ENCODE measurements around the gene OSBPL9. TPM values are rescaled to one million over a fixed set of nuclear protein-coding genes. Genes with fewer than 3 reads are reported as not detected.

The OSBPL9 gene
- total RNA-seq, 1 donor from 2014 or later = 48.7 TPM

GRCh38 chr1:51654000-51654399, 37.1 kb downstream of the OSBPL9 start:
- intact Hi-C loops (cut with DNase I) = no loop called here

DNA sequence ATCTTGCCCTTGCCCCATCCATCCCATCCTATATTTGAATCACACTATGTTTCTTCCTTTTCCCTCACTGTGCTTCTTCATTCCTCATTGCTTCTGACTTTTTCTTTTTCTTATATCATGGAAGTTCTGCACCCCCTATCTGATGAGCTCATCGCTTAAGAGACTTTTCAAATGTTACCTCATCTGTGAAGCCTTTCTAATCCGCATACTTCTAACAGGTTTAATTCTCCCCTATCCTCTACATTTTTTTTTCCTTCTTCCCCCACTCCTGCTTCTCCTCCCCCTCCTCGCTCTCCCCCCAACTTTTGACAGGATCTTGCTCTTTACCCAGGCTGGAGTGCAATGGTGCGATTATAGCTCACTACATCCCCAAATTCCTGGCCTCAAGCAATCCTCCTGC, 39.5 kb downstream of the OSBPL9 start:
- DNase-seq (ENCODE audit: low spot score) = no peak
- intact Hi-C loops (cut with DNase I) = no loop called here

More at GRCh38 chr1:51654000-51654399, 37.1 kb downstream of the OSBPL9 start:
- DNase-seq (ENCODE audit: low spot score) = no peak

DNA sequence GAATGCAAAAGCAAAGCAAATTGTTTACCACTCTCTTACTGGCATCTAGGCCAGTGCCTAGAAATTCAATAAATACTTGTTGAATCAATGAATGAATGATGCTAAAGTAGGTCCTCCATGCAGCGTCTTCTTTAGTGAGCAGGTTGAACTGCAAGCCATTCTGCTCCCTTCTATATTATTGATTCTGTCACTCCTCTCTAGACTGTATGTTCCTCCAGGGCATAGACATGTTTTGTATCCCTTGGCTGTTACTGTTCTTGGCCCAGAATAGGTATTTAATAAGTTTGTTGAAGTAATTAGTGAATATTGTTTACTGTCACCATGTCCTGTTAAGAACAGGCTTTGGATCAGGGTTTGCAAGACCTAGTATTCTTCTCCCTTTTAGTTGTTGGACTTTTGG, 43.7 kb downstream of the OSBPL9 start:
- intact Hi-C loops (cut with DNase I) = loop anchor here (5.0 kb wide), 2 partner anchors 43 to 72 kb away; partner anchors contain the start of gene OSBPL9
- DNase-seq (ENCODE audit: low spot score) = no peak

DNA sequence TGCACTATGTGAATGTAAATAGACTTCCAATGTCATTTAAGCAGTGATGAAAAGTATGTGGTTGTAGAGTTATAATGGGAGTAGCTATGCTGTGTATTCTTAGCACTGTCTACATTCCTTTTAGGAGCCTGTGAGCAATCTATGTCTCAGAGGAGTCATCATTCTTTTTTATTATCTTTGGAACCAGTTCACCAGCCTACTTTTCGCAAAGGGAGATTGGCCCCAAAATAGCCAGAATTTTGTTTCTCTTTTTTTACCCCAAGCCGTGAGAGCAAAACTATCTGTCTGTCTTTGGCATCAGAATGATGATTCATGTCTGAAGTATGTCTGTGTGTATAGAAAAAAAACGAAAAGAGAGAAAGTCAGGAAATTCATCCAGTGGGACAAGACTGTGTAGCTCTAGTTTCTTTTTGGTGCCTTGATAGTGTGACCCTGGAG, 44.2 kb downstream of the OSBPL9 start:
- no peak for DNase-seq (ENCODE audit: low spot score)
- intact Hi-C loops (cut with DNase I) = loop anchor here (5.0 kb wide), 2 partner anchors 44 to 71 kb away; partner anchors contain the start of gene OSBPL9

GRCh38 chr1:51663105-51663504, 46.2 kb downstream of the OSBPL9 start:
- no peak for DNase-seq (ENCODE audit: low spot score)
- intact Hi-C loops (cut with DNase I) = loop anchor here (5.0 kb wide), 2 partner anchors 46 to 69 kb away; partner anchors contain the start of gene OSBPL9

GRCh38 chr1:51663721-51664120, 46.8 kb downstream of the OSBPL9 start:
- intact Hi-C loops (cut with DNase I) = loop anchor here (5.0 kb wide), 2 partner anchors 46 to 69 kb away; partner anchors contain the start of gene OSBPL9

DNA sequence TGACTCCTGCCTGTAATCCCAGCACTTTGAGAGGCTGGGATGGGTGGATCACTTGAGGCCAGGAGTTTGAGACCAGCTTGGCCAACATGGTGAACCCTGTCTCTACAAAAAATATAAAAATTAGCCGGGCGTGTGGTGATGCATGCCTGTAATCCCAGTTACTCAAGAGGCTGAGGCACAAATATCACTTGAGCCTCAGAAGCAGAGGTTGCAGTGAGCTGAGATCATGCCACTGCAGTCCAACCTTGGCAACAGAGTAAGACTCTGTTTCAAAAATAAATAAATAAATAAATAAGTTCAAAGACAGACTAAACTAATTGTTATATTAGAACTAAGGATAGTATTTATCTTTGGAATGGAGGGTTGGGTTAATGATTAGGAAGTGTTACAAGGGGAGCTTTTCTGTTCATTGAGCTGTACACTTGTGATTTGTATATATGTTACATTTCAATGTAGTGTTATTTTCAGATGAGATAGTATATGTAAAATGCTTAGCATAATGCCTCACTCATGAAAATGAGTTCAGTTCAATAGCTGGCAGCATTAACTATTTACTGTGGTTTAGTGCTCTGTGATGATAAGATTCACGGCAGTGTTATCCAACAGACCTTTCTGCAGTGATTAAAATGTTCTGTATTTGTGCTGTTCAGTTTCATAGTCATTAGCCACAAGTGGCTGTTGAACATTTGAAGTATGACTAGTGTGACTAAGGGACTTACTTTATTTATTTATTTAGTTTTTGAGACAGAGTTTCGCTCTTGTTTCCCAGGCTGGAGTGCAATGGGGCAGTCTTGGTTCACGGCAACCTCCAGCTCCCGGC, 47.7 kb downstream of the OSBPL9 start:
- no peak for DNase-seq (ENCODE audit: low spot score)
- intact Hi-C loops (cut with DNase I) = loop anchor here (5.0 kb wide), 2 partner anchors 47 to 68 kb away; partner anchors contain the start of gene OSBPL9

More at GRCh38 chr1:51663721-51664120, 46.8 kb downstream of the OSBPL9 start:
- no peak for DNase-seq (ENCODE audit: low spot score)

- no peak for DNase-seq (ENCODE audit: low spot score)
- intact Hi-C loops (cut with DNase I) = no loop called here
These were observed 49.6 kb downstream of the OSBPL9 start for GRCh38 chr1:51666478-51666877.

GRCh38 chr1:51667561-51667960, 50.7 kb downstream of the OSBPL9 start:
- intact Hi-C loops (cut with DNase I) = no loop called here

DNA sequence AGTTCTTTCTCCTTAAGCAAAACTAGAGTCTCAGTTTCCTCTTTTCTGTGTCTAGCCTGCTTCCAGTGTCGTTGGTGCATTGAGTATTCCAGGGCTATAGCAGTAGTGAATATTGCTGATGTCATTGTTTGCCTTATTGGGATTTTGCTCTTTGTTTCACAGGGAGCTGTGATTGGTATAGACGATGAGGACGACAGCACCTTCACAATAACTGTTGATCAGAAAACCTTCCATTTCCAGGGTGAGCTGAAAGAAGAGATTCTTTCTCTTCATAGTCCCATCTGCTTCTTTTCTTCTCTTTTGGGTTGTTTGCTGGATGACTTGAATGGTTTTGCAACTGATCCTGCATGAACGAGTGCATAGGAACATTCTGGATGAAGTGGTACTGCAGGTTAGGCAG, 52.4 kb downstream of the OSBPL9 start:
- no peak for DNase-seq (ENCODE audit: low spot score)
- intact Hi-C loops (cut with DNase I) = no loop called here

More at GRCh38 chr1:51667561-51667960, 50.7 kb downstream of the OSBPL9 start:
- DNase-seq (ENCODE audit: low spot score) = no peak

DNA sequence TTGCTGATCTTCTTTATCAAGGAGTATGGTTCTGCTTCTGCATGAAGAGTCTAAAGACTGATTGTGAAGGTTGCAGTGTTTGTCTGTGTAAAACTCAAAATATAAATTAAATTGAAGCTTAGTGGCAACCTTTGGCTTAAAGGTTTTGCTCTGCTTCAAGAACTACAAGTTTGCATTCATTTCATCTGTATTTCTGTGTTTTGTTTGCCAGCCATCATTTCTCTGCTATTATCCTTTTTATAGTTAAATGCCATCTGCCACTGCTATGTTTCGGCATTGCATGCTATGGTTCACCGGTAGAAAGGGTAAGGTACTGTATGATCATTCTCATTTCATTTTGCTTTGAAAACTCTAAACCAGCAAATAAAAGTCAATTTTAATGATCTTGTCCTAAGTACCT, 52.9 kb downstream of the OSBPL9 start:
- DNase-seq (ENCODE audit: low spot score) = no peak
- intact Hi-C loops (cut with DNase I) = no loop called here

GRCh38 chr1:51671527-51672325, 54.8 kb downstream of the OSBPL9 start:
- DNase-seq (ENCODE audit: low spot score) = no peak
- intact Hi-C loops (cut with DNase I) = no loop called here

GRCh38 chr1:51673279-51673678, 56.4 kb downstream of the OSBPL9 start:
- intact Hi-C loops (cut with DNase I) = no loop called here
- DNase-seq (ENCODE audit: low spot score) = no peak

GRCh38 chr1:51675177-51675780, 58.4 kb downstream of the OSBPL9 start:
- no peak for DNase-seq (ENCODE audit: low spot score)
- intact Hi-C loops (cut with DNase I) = no loop called here

DNA sequence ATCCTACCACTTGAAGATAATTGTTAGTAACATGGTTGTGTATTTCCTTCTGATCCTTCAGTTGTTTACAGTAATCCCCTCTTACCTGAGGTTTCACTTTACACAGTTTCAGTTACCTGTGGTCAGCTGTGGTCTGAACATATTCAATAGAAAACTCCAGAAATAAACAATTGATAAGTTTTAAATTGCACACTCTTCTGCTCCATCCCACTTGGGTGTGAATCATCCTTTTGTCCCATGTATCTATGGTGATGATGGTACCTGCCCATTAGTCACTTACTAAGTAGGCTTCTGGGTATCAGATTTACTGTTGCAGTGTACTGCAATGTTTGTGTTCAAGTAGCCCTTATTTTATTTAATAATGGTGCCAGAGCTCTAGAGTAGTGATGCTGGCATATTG, 62.5 kb downstream of the OSBPL9 start:
- intact Hi-C loops (cut with DNase I) = no loop called here
- DNase-seq (ENCODE audit: low spot score) = no peak

DNA sequence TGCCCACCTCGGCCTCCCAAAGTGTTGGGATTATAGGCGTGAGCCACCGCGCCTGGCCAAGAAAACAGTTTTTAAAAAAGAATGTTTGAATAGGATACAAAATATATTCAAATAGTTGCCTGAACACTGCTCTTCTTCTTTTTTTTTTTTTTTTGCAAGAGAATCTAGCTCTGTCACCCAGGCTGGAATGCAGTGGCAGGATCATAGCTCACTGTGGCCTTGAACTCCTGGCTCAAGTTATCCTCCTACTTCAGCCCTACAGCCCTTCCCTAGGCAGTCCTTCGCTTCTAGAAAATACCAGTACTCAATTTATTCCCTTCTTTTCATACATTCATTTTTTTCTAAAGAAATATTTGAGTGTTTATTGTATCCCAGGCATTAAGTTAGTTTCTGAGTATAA, 67.9 kb downstream of the OSBPL9 start:
- no peak for DNase-seq (ENCODE audit: low spot score)

DNA sequence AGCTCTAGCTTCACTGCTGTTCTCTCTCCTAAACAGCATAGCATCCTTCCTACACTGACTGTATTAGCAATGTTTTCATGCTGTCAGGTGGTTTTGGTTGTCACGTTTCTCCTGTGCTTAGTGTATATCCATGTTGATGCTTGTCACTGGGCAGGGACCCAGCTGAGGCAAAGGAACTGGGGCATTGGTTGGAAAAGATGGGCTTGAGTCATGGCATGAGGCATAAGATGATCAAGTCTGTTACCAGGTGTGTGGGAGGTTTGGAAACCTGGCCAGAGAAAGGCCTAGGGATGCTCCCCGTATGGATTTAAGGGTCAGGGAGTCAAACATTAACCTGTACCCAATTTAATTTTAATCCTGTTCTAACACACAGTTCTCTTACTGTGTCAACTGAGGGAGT, 69.6 kb downstream of the OSBPL9 start:
- intact Hi-C loops (cut with DNase I) = no loop called here
- DNase-seq (ENCODE audit: low spot score) = no peak

More for the DNA sequence above, 67.9 kb downstream of the OSBPL9 start:
- intact Hi-C loops (cut with DNase I) = no loop called here

DNA sequence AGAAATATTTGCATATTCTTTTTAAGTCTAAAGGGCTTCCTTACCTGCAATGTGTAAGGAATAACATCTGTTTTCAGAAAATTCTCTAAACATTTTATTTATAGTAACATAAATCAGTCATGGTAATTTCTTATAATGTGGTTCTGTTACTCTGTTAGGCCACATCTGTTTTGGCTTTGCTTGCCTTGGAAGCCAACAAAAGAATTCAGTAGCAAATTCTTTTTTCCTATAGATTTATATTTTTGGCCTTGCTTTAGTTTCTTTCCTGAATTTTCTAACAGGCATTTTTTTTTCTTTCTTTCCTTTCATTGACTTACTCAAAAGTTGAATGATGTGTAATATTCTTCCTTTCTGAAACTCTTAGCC, 72.2 kb downstream of the OSBPL9 start:
- DNase-seq (ENCODE audit: low spot score) = no peak
- intact Hi-C loops (cut with DNase I) = no loop called here

DNA sequence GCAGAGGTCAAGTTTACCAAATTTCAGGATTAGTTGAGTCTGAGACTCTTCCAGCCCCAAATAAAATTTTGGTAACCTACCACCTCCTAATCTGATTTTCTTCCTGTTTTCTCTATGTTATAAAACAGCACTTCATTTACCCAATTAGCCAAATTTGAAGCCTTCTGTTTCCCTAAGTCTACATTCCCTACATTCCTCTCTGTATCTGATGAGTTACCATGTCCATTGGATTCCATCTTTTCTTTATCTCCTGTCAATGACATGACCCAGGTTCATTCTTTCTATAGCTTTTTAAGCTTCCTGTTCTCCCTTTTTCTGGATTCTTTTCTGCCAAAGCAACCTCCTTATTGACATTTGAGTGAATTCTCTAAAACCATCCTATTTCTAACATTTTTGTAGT, 72.8 kb downstream of the OSBPL9 start:
- intact Hi-C loops (cut with DNase I) = loop anchor here (5.0 kb wide), 1 partner anchor 38 kb away; no protein-coding TSS in a partner anchor
- DNase-seq (ENCODE audit: low spot score) = no peak

Measured in cardiac septum (tissue), 1 donor.